B cell (primary cell): ENCODE results near the gene GFOD1. TPM values are rescaled to one million over a fixed set of nuclear protein-coding genes. Genes with fewer than 3 reads are reported as not detected.

Experiments used
- ATAC-seq: fragments of 200-7000 bp; cut with Tn5 transposase; one replicate; pipeline ENCODE4 v1.10.0; 2021; ENCODE audit warnings: low read depth, mild to moderate bottlenecking, moderate number of reproducible peaks, moderate library complexity
- CTCF ChIA-PET: fragments of 350-600 bp; sonication (Branson Sonifier 250); formaldehyde crosslinking; loops from one replicate; lab custom pipeline; 2021; ENCODE audit warnings: antibody characterized with exemption, inconsistent platforms; lab: Charles Lee
- POLR2A ChIA-PET: fragments of 350-600 bp; sonication (Branson Sonifier 250); formaldehyde crosslinking; loops from one replicate; lab custom pipeline; 2021; ENCODE audit warnings: antibody characterized with exemption; lab: Charles Lee
- DNase-seq: peaks from one replicate; pipeline ENCODE4 v3.0.0; 2013
- H2AFZ ChIP-seq: 2 replicates; pipeline ENCODE4 v1.6.1; 2012; ENCODE audit warnings: mild to moderate bottlenecking, low read depth, low read length; ENCODE audit not compliant: insufficient read depth, poor library complexity, severe bottlenecking
- H3K27ac ChIP-seq, 2 donors: 1 replicate in 1 of 2; 2 replicates in 1 of 2; pipeline ENCODE4 v1.5.1; 2012 to 2013; ENCODE audit warnings: low read length in 2 of 2, mild to moderate bottlenecking in 2 of 2, moderate library complexity in 1 of 2
- H3K27me3 ChIP-seq, 4 experiments: fragments of 200-600 bp in 1 of 4; sonication (generic) in 1 of 4; replicated peaks in 1 of 4; 1 replicate in 2 of 4; 2 replicates in 2 of 4; pipeline versions ENCODE4 v1.6.1 to v1.7.0; 2013 to 2016; ENCODE audit warnings: low read length in 3 of 4, mild to moderate bottlenecking in 2 of 4, mixed read lengths in 1 of 4, moderate library complexity in 1 of 4; ENCODE audit not compliant: insufficient read depth in 4 of 4, control insufficient read depth in 3 of 4; ENCODE audit errors: control extremely low read depth in 1 of 4
- H3K36me3 ChIP-seq, 2 experiments: replicated peaks in 1 of 2; 1 replicate in 1 of 2; 2 replicates in 1 of 2; pipeline versions ENCODE4 v1.6.1 to v1.7.1; 2013; ENCODE audit warnings: low read length in 1 of 2; ENCODE audit not compliant: insufficient read depth in 2 of 2, control insufficient read depth in 1 of 2; ENCODE audit errors: control extremely low read depth in 1 of 2, extremely low read depth in 1 of 2
- H3K4me1 ChIP-seq, 2 donors: fragments of 200-600 bp in 1 of 2; sonication (generic) in 1 of 2; 1 replicate in 1 of 2; 2 replicates in 1 of 2; pipeline versions ENCODE4 v1.5.1 to v1.6.1; 2013 to 2017; ENCODE audit warnings: low read length in 2 of 2; ENCODE audit not compliant: control insufficient read depth in 2 of 2, insufficient read depth in 2 of 2
- H3K4me2 ChIP-seq: replicated peaks from 2 replicates; pipeline ENCODE3; 2012; ENCODE audit warnings: mild to moderate bottlenecking, low read depth, low read length; ENCODE audit not compliant: poor library complexity, severe bottlenecking
- H3K4me3 ChIP-seq, 5 experiments: fragments of 200-600 bp in 1 of 5; sonication (generic) in 1 of 5; 1 replicate in 3 of 5; 2 replicates in 2 of 5; pipeline versions ENCODE4 v1.5.1 to v1.7.0; 2011 to 2016; ENCODE audit warnings: low read length in 4 of 5, mild to moderate bottlenecking in 4 of 5, low read depth in 2 of 5, control low read depth in 1 of 5, moderate library complexity in 1 of 5; ENCODE audit not compliant: insufficient read depth in 1 of 5; ENCODE audit errors: control extremely low read depth in 1 of 5, extremely low read depth in 1 of 5
- H3K79me2 ChIP-seq: fragments of 200-600 bp; sonication (generic); one replicate; pipeline ENCODE4 v1.6.0; 2016; ENCODE audit warnings: low read length; ENCODE audit not compliant: control insufficient read depth, insufficient read depth
- H3K9ac ChIP-seq: fragments of 200-600 bp; sonication (generic); 2 replicates; pipeline ENCODE4 v1.6.1; 2017; ENCODE audit warnings: mild to moderate bottlenecking, low read length, moderate library complexity
- H3K9me3 ChIP-seq, 3 donors: one replicate each; pipeline versions ENCODE4 v1.6.1 to v1.7.1; 2013; ENCODE audit warnings: low read length in 2 of 3; ENCODE audit not compliant: control insufficient read depth in 2 of 3, insufficient read depth in 1 of 3; ENCODE audit errors: control extremely low read depth in 1 of 3
- H4K20me1 ChIP-seq: 2 replicates; pipeline ENCODE4 v1.6.0; 2012; ENCODE audit warnings: mild to moderate bottlenecking, low read length; ENCODE audit not compliant: insufficient read depth, control insufficient read depth, poor library complexity, severe bottlenecking
- H3K27ac Mint-ChIP-seq: one replicate; pipeline ENCODE4 v1.8.0; 2021; ENCODE audit warnings: mixed read lengths
- H3K27me3 Mint-ChIP-seq: one replicate; pipeline ENCODE4 v1.8.0; 2021; ENCODE audit warnings: mixed read lengths
- H3K4me1 Mint-ChIP-seq: one replicate; pipeline ENCODE4 v1.8.0; 2021; ENCODE audit warnings: mixed read lengths
- H3K4me3 Mint-ChIP-seq: one replicate; pipeline ENCODE4 v1.8.0; 2021; ENCODE audit warnings: mixed read lengths
- H3K9me3 Mint-ChIP-seq: one replicate; pipeline ENCODE4 v1.8.0; 2022; ENCODE audit warnings: mixed read lengths; ENCODE audit not compliant: insufficient read depth
- EZH2 ChIP-seq: IDR thresholded peaks from 2 replicates; pipeline ENCODE4 v1.6.1; 2012; ENCODE audit warnings: borderline replicate concordance, low read depth, mild to moderate bottlenecking, moderate library complexity, low read length; ENCODE audit not compliant: insufficient read depth, poor library complexity, severe bottlenecking
- WGBS: methylation state at CpG from one replicate; pipeline ENCODE4 v1.1.5; 2013; ENCODE audit warnings: missing lambda C conversion rate; ENCODE audit not compliant: insufficient coverage; 5-methylcytosine and 5-hydroxymethylcytosine counted together
- intact Hi-C: fragments of 100-400 bp; cut with micrococcal nuclease; formaldehyde crosslinking; loops from one replicate; pipeline ENCODE4 v1.10.0; 2022
- polyA plus RNA-seq: library from polyadenylated mRNA; depleted of rRNA; stranded (reverse); fragments of >200 nt; gene quantifications from 2 replicates; pipeline ENCODE4 v1.2.3, GENCODE V29; 2012
- total RNA-seq, 2 donors: library from RNA; stranded (reverse); fragments of 120-200 nt in 1 of 2; gene quantifications; 1 replicate in 1 of 2; 2 replicates in 1 of 2; pipeline versions ENCODE4 v1.2.3 to v1.2.4, GENCODE V29; 2013 to 2022
- TF ChIP-seq, protein P1 (sequence below): fragments of 200-600 bp; IDR thresholded peaks from one replicate; pipeline ENCODE4 v1.8.0; 2022; ENCODE audit warnings: antibody characterized with exemption, mild to moderate bottlenecking

The GFOD1 gene
- total and polyA plus RNA-seq, 2 donors (not counting 1 experiment from before 2014, with no cell fraction given), result 8.3 to 42.4 TPM

DNA sequence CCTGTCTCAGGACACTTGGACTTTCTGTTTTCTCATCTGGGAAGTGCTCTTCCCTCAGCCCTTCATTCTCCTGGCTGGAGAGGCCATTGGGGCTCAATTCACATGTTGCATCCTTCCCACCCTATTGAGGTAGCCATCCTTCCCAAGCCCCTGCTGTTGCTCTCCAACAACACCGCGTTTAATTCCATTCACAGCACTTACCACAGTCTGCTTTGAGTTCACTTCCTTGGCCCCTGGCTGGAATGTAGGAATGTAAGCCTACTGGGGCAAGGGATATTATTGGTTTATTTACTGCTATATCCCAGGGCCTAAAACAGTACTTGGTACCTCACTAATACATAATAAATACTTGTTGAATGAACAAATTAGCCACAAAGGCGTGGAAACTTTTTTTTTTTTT is 6.7 kb upstream of the GFOD1 start:
- ATAC-seq (no peak), DNase-seq (no peak)
- H3K27me3 Mint-ChIP-seq, result no peaks in the 10 kb centered on the region
- CTCF ChIA-PET, result interaction anchor here (1.1 kb wide), 1 partner anchor 33 kb away, joined by 4 read pairs; no protein-coding TSS in a partner anchor
- H3K9ac ChIP-seq, result no peak overlapping the region
- POLR2A ChIA-PET, result no interaction called here
- TF ChIP-seq, protein P1, sequence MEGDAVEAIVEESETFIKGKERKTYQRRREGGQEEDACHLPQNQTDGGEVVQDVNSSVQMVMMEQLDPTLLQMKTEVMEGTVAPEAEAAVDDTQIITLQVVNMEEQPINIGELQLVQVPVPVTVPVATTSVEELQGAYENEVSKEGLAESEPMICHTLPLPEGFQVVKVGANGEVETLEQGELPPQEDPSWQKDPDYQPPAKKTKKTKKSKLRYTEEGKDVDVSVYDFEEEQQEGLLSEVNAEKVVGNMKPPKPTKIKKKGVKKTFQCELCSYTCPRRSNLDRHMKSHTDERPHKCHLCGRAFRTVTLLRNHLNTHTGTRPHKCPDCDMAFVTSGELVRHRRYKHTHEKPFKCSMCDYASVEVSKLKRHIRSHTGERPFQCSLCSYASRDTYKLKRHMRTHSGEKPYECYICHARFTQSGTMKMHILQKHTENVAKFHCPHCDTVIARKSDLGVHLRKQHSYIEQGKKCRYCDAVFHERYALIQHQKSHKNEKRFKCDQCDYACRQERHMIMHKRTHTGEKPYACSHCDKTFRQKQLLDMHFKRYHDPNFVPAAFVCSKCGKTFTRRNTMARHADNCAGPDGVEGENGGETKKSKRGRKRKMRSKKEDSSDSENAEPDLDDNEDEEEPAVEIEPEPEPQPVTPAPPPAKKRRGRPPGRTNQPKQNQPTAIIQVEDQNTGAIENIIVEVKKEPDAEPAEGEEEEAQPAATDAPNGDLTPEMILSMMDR, result no peak
- no peak for TF ChIP-seq EZH2
- no peak overlapping the region for H3K27ac Mint-ChIP-seq
- H3K79me2 ChIP-seq, result no peaks in the 10 kb centered on the region
- no peaks in the 10 kb centered on the region for H3K9me3 Mint-ChIP-seq
- no peak overlapping the region for H3K4me3 ChIP-seq
- no peak overlapping the region for H2AFZ ChIP-seq
- H3K36me3 ChIP-seq, result no peaks in the 10 kb centered on the region
- no peak overlapping the region for H3K27ac ChIP-seq
- no peaks in the 10 kb centered on the region for H3K9me3 ChIP-seq
- H3K27me3 ChIP-seq, result no peaks in the 10 kb centered on the region
- H3K4me2 ChIP-seq, result no peak overlapping the region
- no peaks in the 10 kb centered on the region for H3K4me1 ChIP-seq
- intact Hi-C loops, result no loop called here
- no peak overlapping the region for H3K4me3 Mint-ChIP-seq
- H4K20me1 ChIP-seq, result no peaks in the 10 kb centered on the region
- WGBS, result 100% methylated on average over 1 of the region's 3 CpGs
- H3K4me1 Mint-ChIP-seq, result peaks cover 2% of the 10 kb centered on the region

DNA sequence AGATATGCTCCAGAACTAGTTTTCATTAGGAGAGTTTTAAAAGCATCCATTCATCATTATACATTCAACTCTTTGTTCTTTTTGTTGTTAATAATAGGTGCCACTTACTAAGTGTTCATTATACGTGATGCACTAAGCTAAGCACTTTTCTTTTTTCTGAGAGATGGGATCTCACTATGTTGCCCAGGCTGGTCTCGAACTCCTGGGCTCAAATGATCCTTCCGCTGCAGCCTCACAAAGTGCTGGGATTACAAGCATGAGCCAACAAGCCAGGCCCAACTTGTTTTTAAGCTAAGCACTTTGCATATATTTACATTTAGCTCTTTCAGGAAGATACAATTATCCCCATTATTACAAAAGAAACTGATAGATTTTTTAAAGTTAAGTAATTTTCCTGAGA is 5.7 kb upstream of the GFOD1 start:
- Histone ChIP-seq H3K27me3 (no peaks in the 10 kb centered on the region), H3K4me1 (peaks cover 0 to 8% of the 10 kb centered on the region in 2 donors), H2AFZ (no peak overlapping the region), H3K4me3 (no peak overlapping the region), H3K79me2 (no peaks in the 10 kb centered on the region), H3K4me2 (no peak overlapping the region), H3K27ac (no peak overlapping the region), H3K36me3 (no peaks in the 10 kb centered on the region), H4K20me1 (no peaks in the 10 kb centered on the region), H3K9me3 (no peaks in the 10 kb centered on the region), H3K9ac (no peak overlapping the region)
- H3K27me3 Mint-ChIP-seq, result no peaks in the 10 kb centered on the region
- POLR2A ChIA-PET, result interaction anchor here (0.6 kb wide), 1 partner anchor 29 kb away, joined by 9 read pairs; no protein-coding TSS in a partner anchor
- DNase-seq (no peak), ATAC-seq (no peak)
- H3K4me1 Mint-ChIP-seq, result peaks cover 11% of the 10 kb centered on the region
- H3K27ac Mint-ChIP-seq, result no peak overlapping the region
- CTCF ChIA-PET, result interaction anchor here (1.5 kb wide), 1 partner anchor 34 kb away, joined by 7 read pairs; no protein-coding TSS in a partner anchor
- TF ChIP-seq EZH2, result no peak
- TF ChIP-seq, protein P1, result no peak
- H3K9me3 Mint-ChIP-seq, result no peaks in the 10 kb centered on the region
- H3K4me3 Mint-ChIP-seq, result no peak overlapping the region
- intact Hi-C loops, result no loop called here
- 100% methylated on average over 2 of the region's 3 CpGs for WGBS
